Measurements from ENCODE around the gene ACER1. TPM values are rescaled to one million over a fixed set of nuclear protein-coding genes. Genes with fewer than 3 reads are reported as not detected.

ACER1 gene
- total and polyA plus RNA-seq, 2 of the 13 experiments (the other 11 are each of a cell fraction or from before 2014, with no cell fraction given), result not detected

DNA sequence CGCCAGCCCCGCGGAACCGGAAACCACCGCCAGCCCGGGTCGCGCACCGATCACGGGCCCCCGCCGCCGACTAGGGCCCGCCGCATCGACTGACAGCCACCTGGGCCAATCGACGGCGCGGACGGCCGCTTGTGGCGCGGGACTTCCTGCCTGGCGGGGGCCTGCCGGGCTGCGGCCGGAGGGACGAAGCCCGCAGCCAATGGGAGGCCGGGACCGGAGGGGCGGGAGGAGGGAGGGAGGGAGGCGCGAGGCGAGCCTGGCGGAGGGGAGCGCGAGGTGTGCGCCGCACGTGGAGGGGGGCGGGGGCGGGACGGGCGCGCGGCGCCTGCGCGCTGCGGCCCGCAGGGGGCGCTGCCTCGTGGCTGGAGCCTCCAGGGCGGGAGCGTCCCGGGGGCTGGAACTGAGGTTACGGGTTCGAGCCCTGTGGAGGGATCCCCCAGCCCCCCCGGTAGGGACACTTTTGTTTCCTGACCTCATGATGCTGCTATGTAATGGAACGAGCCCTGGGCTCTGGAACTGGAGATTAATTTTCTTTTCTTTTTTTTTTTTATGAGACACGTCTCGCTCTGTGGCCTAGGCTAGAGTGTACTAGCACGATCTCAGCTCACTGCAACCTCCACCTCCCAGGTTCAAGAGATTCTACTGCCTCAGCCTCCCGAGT, 53.4 kb downstream of the ACER1 start, which contains the start of gene MLLT1 (continued):
- TF ChIP-seq, protein P1, sequence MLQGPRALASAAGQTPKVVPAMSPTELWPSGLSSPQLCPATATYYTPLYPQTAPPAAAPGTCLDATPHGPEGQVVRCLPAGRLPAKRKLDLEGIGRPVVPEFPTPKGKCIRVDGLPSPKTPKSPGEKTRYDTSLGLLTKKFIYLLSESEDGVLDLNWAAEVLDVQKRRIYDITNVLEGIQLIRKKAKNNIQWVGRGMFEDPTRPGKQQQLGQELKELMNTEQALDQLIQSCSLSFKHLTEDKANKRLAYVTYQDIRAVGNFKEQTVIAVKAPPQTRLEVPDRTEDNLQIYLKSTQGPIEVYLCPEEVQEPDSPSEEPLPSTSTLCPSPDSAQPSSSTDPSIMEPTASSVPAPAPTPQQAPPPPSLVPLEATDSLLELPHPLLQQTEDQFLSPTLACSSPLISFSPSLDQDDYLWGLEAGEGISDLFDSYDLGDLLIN (CRISPR knock-in tag; IDR thresholded peaks at IDR 0.05; ENCODE audit: borderline replicate concordance), result no peak
- TF ChIP-seq, protein P2, sequence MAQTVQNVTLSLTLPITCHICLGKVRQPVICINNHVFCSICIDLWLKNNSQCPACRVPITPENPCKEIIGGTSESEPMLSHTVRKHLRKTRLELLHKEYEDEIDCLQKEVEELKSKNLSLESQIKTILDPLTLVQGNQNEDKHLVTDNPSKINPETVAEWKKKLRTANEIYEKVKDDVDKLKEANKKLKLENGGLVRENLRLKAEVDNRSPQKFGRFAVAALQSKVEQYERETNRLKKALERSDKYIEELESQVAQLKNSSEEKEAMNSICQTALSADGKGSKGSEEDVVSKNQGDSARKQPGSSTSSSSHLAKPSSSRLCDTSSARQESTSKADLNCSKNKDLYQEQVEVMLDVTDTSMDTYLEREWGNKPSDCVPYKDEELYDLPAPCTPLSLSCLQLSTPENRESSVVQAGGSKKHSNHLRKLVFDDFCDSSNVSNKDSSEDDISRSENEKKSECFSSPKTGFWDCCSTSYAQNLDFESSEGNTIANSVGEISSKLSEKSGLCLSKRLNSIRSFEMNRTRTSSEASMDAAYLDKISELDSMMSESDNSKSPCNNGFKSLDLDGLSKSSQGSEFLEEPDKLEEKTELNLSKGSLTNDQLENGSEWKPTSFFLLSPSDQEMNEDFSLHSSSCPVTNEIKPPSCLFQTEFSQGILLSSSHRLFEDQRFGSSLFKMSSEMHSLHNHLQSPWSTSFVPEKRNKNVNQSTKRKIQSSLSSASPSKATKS (CRISPR knock-in tag; IDR thresholded peaks at IDR 0.05), result no peak; the same call in 1 of the 2 replicates
- TF ChIP-seq IRF2 (CRISPR knock-in tag; IDR thresholded peaks at IDR 0.05), result no peak
- TF ChIP-seq, protein P3, sequence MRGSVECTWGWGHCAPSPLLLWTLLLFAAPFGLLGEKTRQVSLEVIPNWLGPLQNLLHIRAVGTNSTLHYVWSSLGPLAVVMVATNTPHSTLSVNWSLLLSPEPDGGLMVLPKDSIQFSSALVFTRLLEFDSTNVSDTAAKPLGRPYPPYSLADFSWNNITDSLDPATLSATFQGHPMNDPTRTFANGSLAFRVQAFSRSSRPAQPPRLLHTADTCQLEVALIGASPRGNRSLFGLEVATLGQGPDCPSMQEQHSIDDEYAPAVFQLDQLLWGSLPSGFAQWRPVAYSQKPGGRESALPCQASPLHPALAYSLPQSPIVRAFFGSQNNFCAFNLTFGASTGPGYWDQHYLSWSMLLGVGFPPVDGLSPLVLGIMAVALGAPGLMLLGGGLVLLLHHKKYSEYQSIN (CRISPR knock-in tag; IDR thresholded peaks at IDR 0.05; ENCODE audit: borderline replicate concordance), result no peak
- peak; percentile 43; the same call in 1 of the 2 replicates for TF ChIP-seq RXRA (CRISPR knock-in tag; IDR thresholded peaks at IDR 0.05)
- 0 out of 2 replicates have a peak, but pooled peaks have one; percentile 69 for TF ChIP-seq TSC22D2 (CRISPR knock-in tag; IDR thresholded peaks at IDR 0.05; ENCODE audit: borderline replicate concordance)
- TF ChIP-seq ZNF780A (CRISPR knock-in tag; IDR thresholded peaks at IDR 0.05), result no peak
- no peak for TF ChIP-seq ZFP36L2 (CRISPR knock-in tag; IDR thresholded peaks at IDR 0.05)
- TF ChIP-seq, protein P4, sequence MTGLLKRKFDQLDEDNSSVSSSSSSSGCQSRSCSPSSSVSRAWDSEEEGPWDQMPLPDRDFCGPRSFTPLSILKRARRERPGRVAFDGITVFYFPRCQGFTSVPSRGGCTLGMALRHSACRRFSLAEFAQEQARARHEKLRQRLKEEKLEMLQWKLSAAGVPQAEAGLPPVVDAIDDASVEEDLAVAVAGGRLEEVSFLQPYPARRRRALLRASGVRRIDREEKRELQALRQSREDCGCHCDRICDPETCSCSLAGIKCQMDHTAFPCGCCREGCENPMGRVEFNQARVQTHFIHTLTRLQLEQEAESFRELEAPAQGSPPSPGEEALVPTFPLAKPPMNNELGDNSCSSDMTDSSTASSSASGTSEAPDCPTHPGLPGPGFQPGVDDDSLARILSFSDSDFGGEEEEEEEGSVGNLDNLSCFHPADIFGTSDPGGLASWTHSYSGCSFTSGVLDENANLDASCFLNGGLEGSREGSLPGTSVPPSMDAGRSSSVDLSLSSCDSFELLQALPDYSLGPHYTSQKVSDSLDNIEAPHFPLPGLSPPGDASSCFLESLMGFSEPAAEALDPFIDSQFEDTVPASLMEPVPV (CRISPR knock-in tag; IDR thresholded peaks at IDR 0.05), result no peak; the same call in 1 of the 2 replicates
- TF ChIP-seq PRMT3 (CRISPR knock-in tag; IDR thresholded peaks at IDR 0.05; ENCODE audit: borderline replicate concordance, low read depth), result no peak
- no peak for TF ChIP-seq ZNF260 (CRISPR knock-in tag; IDR thresholded peaks at IDR 0.05; ENCODE audit: borderline replicate concordance, low read depth)
- TF ChIP-seq KLF13 (CRISPR knock-in tag; IDR thresholded peaks at IDR 0.05), result no peak
- TF ChIP-seq, protein P5, sequence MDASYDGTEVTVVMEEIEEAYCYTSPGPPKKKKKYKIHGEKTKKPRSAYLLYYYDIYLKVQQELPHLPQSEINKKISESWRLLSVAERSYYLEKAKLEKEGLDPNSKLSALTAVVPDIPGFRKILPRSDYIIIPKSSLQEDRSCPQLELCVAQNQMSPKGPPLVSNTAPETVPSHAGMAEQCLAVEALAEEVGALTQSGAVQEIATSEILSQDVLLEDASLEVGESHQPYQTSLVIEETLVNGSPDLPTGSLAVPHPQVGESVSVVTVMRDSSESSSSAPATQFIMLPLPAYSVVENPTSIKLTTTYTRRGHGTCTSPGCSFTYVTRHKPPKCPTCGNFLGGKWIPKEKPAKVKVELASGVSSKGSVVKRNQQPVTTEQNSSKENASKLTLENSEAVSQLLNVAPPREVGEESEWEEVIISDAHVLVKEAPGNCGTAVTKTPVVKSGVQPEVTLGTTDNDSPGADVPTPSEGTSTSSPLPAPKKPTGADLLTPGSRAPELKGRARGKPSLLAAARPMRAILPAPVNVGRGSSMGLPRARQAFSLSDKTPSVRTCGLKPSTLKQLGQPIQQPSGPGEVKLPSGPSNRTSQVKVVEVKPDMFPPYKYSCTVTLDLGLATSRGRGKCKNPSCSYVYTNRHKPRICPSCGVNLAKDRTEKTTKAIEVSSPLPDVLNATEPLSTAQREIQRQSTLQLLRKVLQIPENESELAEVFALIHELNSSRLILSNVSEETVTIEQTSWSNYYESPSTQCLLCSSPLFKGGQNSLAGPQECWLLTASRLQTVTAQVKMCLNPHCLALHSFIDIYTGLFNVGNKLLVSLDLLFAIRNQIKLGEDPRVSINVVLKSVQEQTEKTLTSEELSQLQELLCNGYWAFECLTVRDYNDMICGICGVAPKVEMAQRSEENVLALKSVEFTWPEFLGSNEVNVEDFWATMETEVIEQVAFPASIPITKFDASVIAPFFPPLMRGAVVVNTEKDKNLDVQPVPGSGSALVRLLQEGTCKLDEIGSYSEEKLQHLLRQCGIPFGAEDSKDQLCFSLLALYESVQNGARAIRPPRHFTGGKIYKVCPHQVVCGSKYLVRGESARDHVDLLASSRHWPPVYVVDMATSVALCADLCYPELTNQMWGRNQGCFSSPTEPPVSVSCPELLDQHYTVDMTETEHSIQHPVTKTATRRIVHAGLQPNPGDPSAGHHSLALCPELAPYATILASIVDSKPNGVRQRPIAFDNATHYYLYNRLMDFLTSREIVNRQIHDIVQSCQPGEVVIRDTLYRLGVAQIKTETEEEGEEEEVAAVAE (CRISPR knock-in tag; IDR thresholded peaks at IDR 0.05; ENCODE audit: borderline replicate concordance), result no peak
- TF ChIP-seq, protein P6, sequence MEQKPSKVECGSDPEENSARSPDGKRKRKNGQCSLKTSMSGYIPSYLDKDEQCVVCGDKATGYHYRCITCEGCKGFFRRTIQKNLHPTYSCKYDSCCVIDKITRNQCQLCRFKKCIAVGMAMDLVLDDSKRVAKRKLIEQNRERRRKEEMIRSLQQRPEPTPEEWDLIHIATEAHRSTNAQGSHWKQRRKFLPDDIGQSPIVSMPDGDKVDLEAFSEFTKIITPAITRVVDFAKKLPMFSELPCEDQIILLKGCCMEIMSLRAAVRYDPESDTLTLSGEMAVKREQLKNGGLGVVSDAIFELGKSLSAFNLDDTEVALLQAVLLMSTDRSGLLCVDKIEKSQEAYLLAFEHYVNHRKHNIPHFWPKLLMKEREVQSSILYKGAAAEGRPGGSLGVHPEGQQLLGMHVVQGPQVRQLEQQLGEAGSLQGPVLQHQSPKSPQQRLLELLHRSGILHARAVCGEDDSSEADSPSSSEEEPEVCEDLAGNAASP (CRISPR knock-in tag; IDR thresholded peaks at IDR 0.05; ENCODE audit: borderline replicate concordance), result no peak
- TF ChIP-seq MZF1 (CRISPR knock-in tag; IDR thresholded peaks at IDR 0.05; ENCODE audit: borderline replicate concordance), result no peak
- 0 out of 2 replicates have a peak, but pooled peaks have one; percentile 26 for TF ChIP-seq DNMT3B (CRISPR knock-in tag; conservative IDR thresholded peaks at IDR 0.05)
